Measurements from ENCODE around the gene TRIM34.
"Not testable (repeated sequence)": the region's sequence is repeated elsewhere in the genome, so short reads cannot be mapped to it uniquely, and the experiment has no call there.

Gene TRIM34

GRCh38 chr11:5624489-5625279 is at the start of gene TRIM34:
Gene TRIM34 (plus strand): TSS chr11:5625001. CDS start chr11:5632332, 7,331 bp downstream.
- no peak for DNase-seq

- no peak for DNase-seq
These were observed 49.6 kb upstream of the TRIM34 start for GRCh38 chr11:5575152-5575551.

- no peak for DNase-seq
These were observed 47.7 kb upstream of the TRIM34 start for GRCh38 chr11:5577101-5577500.

- DNase-seq = no peak
These were observed 44.2 kb upstream of the TRIM34 start, which contains the start of gene OR52B6 for GRCh38 chr11:5580577-5580976. Gene OR52B6 (plus strand): TSS chr11:5580877. CDS start chr11:5580877, 0 bp downstream.

GRCh38 chr11:5581014-5581413 is 43.8 kb upstream of the TRIM34 start:
- no peak for DNase-seq

GRCh38 chr11:5584458-5584857 is 40.3 kb upstream of the TRIM34 start:
- DNase-seq = not testable (repeated sequence)

- not testable (repeated sequence) for DNase-seq
These were observed 34.9 kb upstream of the TRIM34 start for GRCh38 chr11:5589906-5590305.

- no peak for DNase-seq
These were observed 33.2 kb upstream of the TRIM34 start for GRCh38 chr11:5591613-5592012.

GRCh38 chr11:5592615-5593014 is 32.2 kb upstream of the TRIM34 start:
- DNase-seq = no peak

GRCh38 chr11:5593146-5593545 is 31.7 kb upstream of the TRIM34 start:
- DNase-seq = no peak

- DNase-seq = no peak
These were observed 28.1 kb upstream of the TRIM34 start, which contains the start of gene TRIM6 for GRCh38 chr11:5596607-5597201. Gene TRIM6 (plus strand): TSS chr11:5596637. CDS start chr11:5596898, 261 bp downstream.

GRCh38 chr11:5597953-5598352 is 26.8 kb upstream of the TRIM34 start:
- DNase-seq = no peak

GRCh38 chr11:5600374-5600851 is 24.4 kb upstream of the TRIM34 start:
- DNase-seq = peak in 1 of 2 experiments; percentile 17

- not testable (repeated sequence) for DNase-seq
These were observed 22.0 kb upstream of the TRIM34 start for GRCh38 chr11:5602791-5603190.

GRCh38 chr11:5603326-5603725 is 21.5 kb upstream of the TRIM34 start:
- DNase-seq = no peak

GRCh38 chr11:5604896-5605295 is 19.9 kb upstream of the TRIM34 start:
- DNase-seq = no peak

- no peak for DNase-seq
These were observed 19.0 kb upstream of the TRIM34 start for GRCh38 chr11:5605849-5606248.

- no peak for DNase-seq
These were observed 16.0 kb upstream of the TRIM34 start for GRCh38 chr11:5608808-5609207.

GRCh38 chr11:5610446-5610845 is 14.4 kb upstream of the TRIM34 start:
- DNase-seq = no peak

- DNase-seq = no peak
These were observed 13.2 kb upstream of the TRIM34 start for GRCh38 chr11:5611627-5612026.

- DNase-seq = no peak
These were observed 6.0 kb upstream of the TRIM34 start for GRCh38 chr11:5618807-5619206.

- DNase-seq = no peak
These were observed 3.9 kb upstream of the TRIM34 start for GRCh38 chr11:5620651-5621521.

- no peak for DNase-seq
These were observed 3.2 kb upstream of the TRIM34 start for GRCh38 chr11:5621580-5621979.

All from NCI-H1930 (cell line).